T47D (cell line): ENCODE data around the gene CATSPER4.
"Not testable (repeated sequence)": the region's sequence is repeated elsewhere in the genome, so short reads cannot be mapped to it uniquely, and the experiment has no call there.

Source experiments
- DNase-seq, 2 experiments: peaks; one replicate each; pipeline versions ENCODE4 v3.0.0 to v3.0.0-alpha.2; 2011 to 2012; ENCODE audit warnings: low read depth in 1 of 2, low spot score in 1 of 2
- JUND ChIP-seq: IDR thresholded peaks from 2 replicates; pipeline ENCODE4 v1.6.1; 2012; ENCODE audit warnings: low read depth
- in situ Hi-C: cut with HindIII; loops from 2 replicates; pipeline ENCODE4 v1.10.0; 2016; ENCODE audit warnings: low sequenced_read_pairs, low pct_unique_long_range_greater_than_20kb

The CATSPER4 gene

GRCh38 chr1:26218906-26219494 is 28.6 kb downstream of the CATSPER4 start:
- no peak for TF ChIP-seq JUND
- no peak for DNase-seq
- in situ Hi-C loops = no loop called here

GRCh38 chr1:26220199-26220912 is 30.0 kb downstream of the CATSPER4 start:
- no peak for DNase-seq
- in situ Hi-C loops = no loop called here
- TF ChIP-seq JUND = no peak

- TF ChIP-seq JUND = no peak
- DNase-seq = no peak
- in situ Hi-C loops = no loop called here
These were observed 30.7 kb downstream of the CATSPER4 start for GRCh38 chr1:26221094-26221493.

- no peak for DNase-seq
- in situ Hi-C loops = no loop called here
- no peak for TF ChIP-seq JUND
These were observed 34.2 kb downstream of the CATSPER4 start for GRCh38 chr1:26224606-26225005.

GRCh38 chr1:26225033-26225831 is 34.8 kb downstream of the CATSPER4 start:
- in situ Hi-C loops = no loop called here
- TF ChIP-seq JUND = no peak
- no peak for DNase-seq

GRCh38 chr1:26230682-26231081 is 40.3 kb downstream of the CATSPER4 start:
- DNase-seq, in situ Hi-C loops: not testable (repeated sequence)

GRCh38 chr1:26233903-26234643 is 43.7 kb downstream of the CATSPER4 start, which contains the start of gene CEP85:
TSS of gene CEP85 (plus strand) at chr1:26234200. CDS start at chr1:26239784, 5,584 bp downstream.
- no peak for TF ChIP-seq JUND
- in situ Hi-C loops = no loop called here
- DNase-seq = peak; percentile 90 to 97

- in situ Hi-C loops = no loop called here
- peak in 1 of 2 experiments; percentile 43 for DNase-seq
- TF ChIP-seq JUND = no peak
These were observed 44.4 kb downstream of the CATSPER4 start for GRCh38 chr1:26234644-26235370.

- TF ChIP-seq JUND = no peak
- in situ Hi-C loops = no loop called here
- peak in 1 of 2 experiments; percentile 27 for DNase-seq
These were observed 47.0 kb downstream of the CATSPER4 start for GRCh38 chr1:26237230-26237966.

- no peak for DNase-seq
- in situ Hi-C loops = no loop called here
- no peak for TF ChIP-seq JUND
These were observed 49.5 kb downstream of the CATSPER4 start for GRCh38 chr1:26239936-26240335.
